Measurements from ENCODE around the gene DPYD.

DNA sequence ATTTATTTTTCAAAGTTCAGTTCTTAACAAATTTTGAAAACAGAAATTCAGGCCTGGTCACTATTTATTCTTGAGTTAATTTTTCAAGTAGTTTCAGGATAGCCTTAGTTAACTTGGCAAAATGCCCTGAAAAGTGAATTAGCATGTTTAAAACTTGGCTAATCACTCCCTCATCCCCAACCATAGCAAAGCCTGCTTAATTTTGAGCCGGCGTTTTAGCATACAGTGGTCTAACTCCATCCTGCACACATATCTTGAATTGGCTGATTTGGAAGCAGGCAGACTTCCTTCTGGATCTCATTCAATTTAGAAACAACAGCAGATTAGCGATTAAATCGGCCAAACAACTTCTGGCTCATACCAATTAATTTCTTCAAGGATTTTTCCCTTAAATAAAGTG lies 760.0 kb downstream of the DPYD start:
- no peak for TF ChIP-seq CTCF (IDR thresholded peaks at IDR 0.05; ENCODE audit: insufficient read depth, low read length, poor library complexity, severe bottlenecking)
- TF ChIP-seq EZH2phosphoT487 (conservative IDR thresholded peaks at IDR 0.05; ENCODE audit: low read length) = no peak

Data from SU-DHL-6 (cell line).